GM12878 (cell line): ENCODE measurements around the gene TOLLIP.

Source experiments
- CTCF ChIP-seq, 3 experiments: IDR thresholded peaks in 2 of 3; conservative IDR thresholded peaks in 1 of 3; 2 replicates each; pipeline ENCODE4 v1.5.1; 2011; ENCODE audit warnings: low read depth in 3 of 3, low read length in 3 of 3, mild to moderate bottlenecking in 3 of 3, control low read depth in 2 of 3, moderate library complexity in 2 of 3, inconsistent platforms in 1 of 3, mixed read lengths in 1 of 3; ENCODE audit not compliant: control insufficient read depth in 2 of 3, insufficient read depth in 1 of 3; ENCODE audit errors: extremely low read depth in 1 of 3
- POLR2A ChIP-seq: IDR thresholded peaks from 2 replicates; pipeline ENCODE4 v1.6.1; 2011; ENCODE audit warnings: low read depth, mild to moderate bottlenecking, low read length

GRCh38 chr11:1263010-1263409 lies 46.4 kb downstream of the TOLLIP start:
- TF ChIP-seq POLR2A (no peak), CTCF (IDR thresholded peaks at IDR 0.05 in 2 of 3, conservative IDR thresholded peaks at IDR 0.05 in 1 of 3; ENCODE audit: control insufficient read depth in 2 of 3, extremely low read depth in 1 of 3, insufficient read depth in 1 of 3, low read depth in 3 of 3, low read length in 3 of 3) (no peak)
